Activated B cell treated with CpG ODN at 0.5 μM for 24 hours (primary cell): ENCODE measurements around the gene FBLN5. TPM values are rescaled to one million over a fixed set of nuclear protein-coding genes. Genes with fewer than 3 reads are reported as not detected.

Experiments
- ATAC-seq: fragments of 200-7000 bp; cut with Tn5 transposase; one replicate; pipeline ENCODE4 v1.10.0; 2021; ENCODE audit warnings: low read depth, mild to moderate bottlenecking, moderate library complexity
- CTCF ChIA-PET: fragments of 350-600 bp; sonication (Branson Sonifier 250); formaldehyde crosslinking; loops from one replicate; lab custom pipeline; 2021; ENCODE audit warnings: antibody characterized with exemption; lab: Charles Lee
- POLR2A ChIA-PET: fragments of 350-600 bp; sonication (Branson Sonifier 250); formaldehyde crosslinking; loops from one replicate; lab custom pipeline; 2021; ENCODE audit warnings: antibody characterized with exemption; lab: Charles Lee
- DNase-seq: peaks from one replicate; pipeline ENCODE4 v3.0.0; 2022
- H3K27ac Mint-ChIP-seq: one replicate; pipeline ENCODE4 v1.8.0; 2020; ENCODE audit warnings: mixed read lengths
- H3K27me3 Mint-ChIP-seq: one replicate; pipeline ENCODE4 v1.8.0; 2021; ENCODE audit warnings: mixed read lengths
- H3K36me3 Mint-ChIP-seq: one replicate; pipeline ENCODE4 v1.8.0; 2021; ENCODE audit warnings: low read depth, mixed read lengths
- H3K4me1 Mint-ChIP-seq: one replicate; pipeline ENCODE4 v1.8.0; 2021; ENCODE audit warnings: mixed read lengths
- H3K4me3 Mint-ChIP-seq: one replicate; pipeline ENCODE4 v1.8.0; 2020; ENCODE audit warnings: mild to moderate bottlenecking, mixed read lengths
- H3K9me3 Mint-ChIP-seq: one replicate; pipeline ENCODE4 v1.8.0; 2020; ENCODE audit warnings: mixed read lengths
- CTCF ChIP-seq: fragments of 200-600 bp; IDR thresholded peaks from one replicate; pipeline ENCODE4 v1.8.0; 2022; ENCODE audit warnings: antibody characterized with exemption, mild to moderate bottlenecking
- intact Hi-C: fragments of 100-400 bp; cut with micrococcal nuclease; formaldehyde crosslinking; loops from one replicate; pipeline ENCODE4 v1.15.1; 2024
- total RNA-seq: library from RNA; stranded (reverse); gene quantifications from 2 replicates; pipeline ENCODE4 v1.2.3, GENCODE V29; 2022

The FBLN5 gene
- total RNA-seq, 1 donor from 2014 or later, result not detected

- POLR2A ChIA-PET, result no interaction called here
- intact Hi-C loops, result no loop called here
- H3K27me3 Mint-ChIP-seq, result peaks cover 13% of the 10 kb centered on the region
Measured at GRCh38 chr14:91906374-91906773, 41.1 kb downstream of the FBLN5 start.

GRCh38 chr14:91904956-91905645 lies 42.4 kb downstream of the FBLN5 start:
- intact Hi-C loops, result no loop called here
- ATAC-seq (no peak), DNase-seq (no peak)
- ChIA-PET POLR2A (no interaction called here), CTCF (no interaction called here)
- Mint-ChIP-seq H3K9me3 (no peaks in the 10 kb centered on the region), H3K27ac (no peak overlapping the region), H3K36me3 (no peaks in the 10 kb centered on the region), H3K4me3 (no peak overlapping the region), H3K4me1 (no peaks in the 10 kb centered on the region), H3K27me3 (peaks cover 13% of the 10 kb centered on the region)
- no peak for TF ChIP-seq CTCF

More at GRCh38 chr14:91906374-91906773, 41.1 kb downstream of the FBLN5 start:
- no peak overlapping the region for H3K4me3 Mint-ChIP-seq
- CTCF ChIA-PET, result no interaction called here
- H3K4me1 Mint-ChIP-seq, result peaks cover 8% of the 10 kb centered on the region
- TF ChIP-seq CTCF, result no peak
- no peaks in the 10 kb centered on the region for H3K36me3 Mint-ChIP-seq
- DNase-seq (no peak), ATAC-seq (no peak)
- H3K9me3 Mint-ChIP-seq, result no peaks in the 10 kb centered on the region
- H3K27ac Mint-ChIP-seq, result no peak overlapping the region

GRCh38 chr14:91904483-91904882 lies 43.0 kb downstream of the FBLN5 start:
- H3K27me3 Mint-ChIP-seq, result peaks cover 13% of the 10 kb centered on the region
- no peak for DNase-seq
- no peak overlapping the region for H3K27ac Mint-ChIP-seq
- ChIA-PET CTCF (no interaction called here), POLR2A (no interaction called here)
- TF ChIP-seq CTCF, result no peak
- no peak for ATAC-seq
- no peaks in the 10 kb centered on the region for H3K36me3 Mint-ChIP-seq
- H3K4me3 Mint-ChIP-seq, result no peak overlapping the region
- H3K4me1 Mint-ChIP-seq, result no peaks in the 10 kb centered on the region
- intact Hi-C loops, result no loop called here
- no peaks in the 10 kb centered on the region for H3K9me3 Mint-ChIP-seq

GRCh38 chr14:91903070-91903469 lies 44.4 kb downstream of the FBLN5 start:
- H3K36me3 Mint-ChIP-seq, result no peaks in the 10 kb centered on the region
- peaks cover 13% of the 10 kb centered on the region for H3K27me3 Mint-ChIP-seq
- H3K27ac Mint-ChIP-seq, result no peak overlapping the region
- CTCF ChIA-PET, result no interaction called here
- no peaks in the 10 kb centered on the region for H3K4me1 Mint-ChIP-seq
- ATAC-seq (no peak), DNase-seq (no peak)
- intact Hi-C loops, result no loop called here
- no peaks in the 10 kb centered on the region for H3K9me3 Mint-ChIP-seq
- no peak overlapping the region for H3K4me3 Mint-ChIP-seq
- TF ChIP-seq CTCF, result no peak
- POLR2A ChIA-PET, result no interaction called here

- Mint-ChIP-seq H3K4me1 (no peaks in the 10 kb centered on the region), H3K4me3 (no peak overlapping the region), H3K9me3 (no peaks in the 10 kb centered on the region), H3K36me3 (no peaks in the 10 kb centered on the region), H3K27ac (no peak overlapping the region), H3K27me3 (peaks cover 13% of the 10 kb centered on the region)
- ATAC-seq (no peak), DNase-seq (no peak)
- intact Hi-C loops, result no loop called here
- no peak for TF ChIP-seq CTCF
- ChIA-PET CTCF (no interaction called here), POLR2A (no interaction called here)
Measured at GRCh38 chr14:91902336-91902735, 45.2 kb downstream of the FBLN5 start.
